PC-3 (cell line): ENCODE results near the gene RNF167. TPM values are rescaled to one million over a fixed set of nuclear protein-coding genes. Genes with fewer than 3 reads are reported as not detected.
A peak's percentile ranks its signal among the peaks of the same experiment; 100 is the strongest.

Experiments
- ATAC-seq: fragments of 200-7000 bp; cut with Tn5 transposase; 2 replicates; pipeline ENCODE4 v1.9.1; 2020; ENCODE audit warnings: mild to moderate bottlenecking, moderate library complexity
- BruUV-seq: library from RNA; stranded (reverse); fragments of 400-500 nt; replicated peaks from 2 replicates; lab custom pipeline; 2021; lab: Mats Ljungman, UMichigan
- CTCF ChIA-PET: fragments of 300-600 bp; sonication (Branson Sonifier 250); formaldehyde crosslinking; loops from one replicate; lab custom pipeline; 2022; ENCODE audit warnings: antibody characterized with exemption; lab: Charles Lee
- POLR2A ChIA-PET: fragments of 300-600 bp; sonication (Branson Sonifier 250); formaldehyde crosslinking; loops from one replicate; lab custom pipeline; 2022; ENCODE audit warnings: antibody characterized with exemption; ENCODE audit not compliant: unreplicated experiment; lab: Charles Lee
- DNase-seq: peaks from one replicate; pipeline ENCODE4 v3.0.0-alpha.2; 2015
- H2AFZ ChIP-seq: fragments of 300-600 bp; sonication (generic); 2 replicates; pipeline ENCODE4 v1.6.0; 2016; ENCODE audit warnings: antibody characterized with exemption, low read length
- H3F3A ChIP-seq: fragments of 300-600 bp; sonication (generic); one replicate; pipeline ENCODE4 v1.6.0; 2017; ENCODE audit warnings: antibody characterized with exemption, low read length, control low read depth, mild to moderate bottlenecking; ENCODE audit not compliant: unreplicated experiment
- H3K27ac ChIP-seq: fragments of 300-600 bp; sonication (generic); 2 replicates; pipeline ENCODE4 v1.5.1; 2016; ENCODE audit warnings: mild to moderate bottlenecking, low read length
- H3K27me3 ChIP-seq: fragments of 300-600 bp; sonication (generic); 2 replicates; pipeline ENCODE4 v1.6.1; 2016; ENCODE audit warnings: low read length, mixed read lengths
- H3K36me3 ChIP-seq: fragments of 300-600 bp; sonication (generic); 2 replicates; pipeline ENCODE4 v1.6.1; 2016; ENCODE audit warnings: low read depth, mixed run types, low read length, mixed read lengths
- H3K4me1 ChIP-seq: fragments of 300-600 bp; sonication (generic); 2 replicates; pipeline ENCODE4 v1.5.1; 2016; ENCODE audit warnings: low read length; ENCODE audit not compliant: insufficient read depth
- H3K4me2 ChIP-seq: fragments of 300-600 bp; sonication (generic); 2 replicates; pipeline ENCODE4 v1.6.0; 2016; ENCODE audit warnings: low read length
- H3K4me3 ChIP-seq: fragments of 300-600 bp; sonication (generic); 2 replicates; pipeline ENCODE4 v1.5.1; 2016; ENCODE audit warnings: mild to moderate bottlenecking, low read length, mixed read lengths
- H3K79me2 ChIP-seq: fragments of 300-600 bp; sonication (generic); 2 replicates; pipeline ENCODE4 v1.6.1; 2017; ENCODE audit warnings: low read length, mixed read lengths
- H3K9ac ChIP-seq: fragments of 300-600 bp; sonication (generic); 2 replicates; pipeline ENCODE4 v1.6.0; 2016; ENCODE audit warnings: mild to moderate bottlenecking, low read length
- H3K9me2 ChIP-seq: fragments of 300-600 bp; sonication (generic); replicated peaks from 2 replicates; pipeline ENCODE4 v1.6.1; 2016; ENCODE audit warnings: mixed run types, low read length, mixed read lengths
- H3K9me3 ChIP-seq: fragments of 300-600 bp; sonication (generic); 2 replicates; pipeline ENCODE4 v1.6.1; 2016; ENCODE audit warnings: low read length, mixed read lengths
- H4K20me1 ChIP-seq: fragments of 300-600 bp; sonication (generic); 2 replicates; pipeline ENCODE4 v1.6.1; 2016; ENCODE audit warnings: low read length, mixed read lengths
- CTCF ChIP-seq: fragments of 300-600 bp; sonication (generic); conservative IDR thresholded peaks from 2 replicates; pipeline ENCODE4 v1.5.1; 2017; ENCODE audit warnings: antibody characterized with exemption, low read depth, mild to moderate bottlenecking, low read length
- EZH2 ChIP-seq: fragments of 300-600 bp; sonication (generic); IDR thresholded peaks from one replicate; pipeline ENCODE4 v1.6.1; 2017; ENCODE audit warnings: antibody characterized with exemption, mild to moderate bottlenecking, low read length; ENCODE audit not compliant: unreplicated experiment
- EZH2phosphoT487 ChIP-seq: fragments of 300-600 bp; sonication (generic); IDR thresholded peaks from 2 replicates; pipeline ENCODE4 v1.6.1; 2018; ENCODE audit warnings: mild to moderate bottlenecking, antibody characterized with exemption, low read length, borderline replicate concordance
- intact Hi-C: fragments of 100-400 bp; cut with micrococcal nuclease; formaldehyde crosslinking; loops from 2 replicates; pipeline ENCODE4 v1.9.0; 2023
- total RNA-seq: library from RNA; depleted of rRNA; stranded (reverse); fragments of >200 nt; gene quantifications from 2 replicates; pipeline ENCODE4 v1.2.3, GENCODE V29; 2014

Gene RNF167
- total RNA-seq, 1 experiment from 2014 or later, result 43.1 TPM

GRCh38 chr17:4940555-4941318 lies 669 bp downstream of the RNF167 start:
- intact Hi-C loops, result loop anchor here (5.0 kb wide), 1 partner anchor 33 kb away; no protein-coding TSS in a partner anchor
- peaks cover 32% of the 10 kb centered on the region for H3K4me1 ChIP-seq
- peaks cover 26% of the 10 kb centered on the region; the same call in 1 of the 2 replicates for H3K36me3 ChIP-seq
- peak overlapping the region; percentile 97 for H3K4me2 ChIP-seq
- BruUV-seq, result TSS peak; percentile 74
- peak overlapping the region; percentile 91 for H3K4me3 ChIP-seq
- no peaks in the 10 kb centered on the region for H3F3A ChIP-seq
- peaks cover 73% of the 10 kb centered on the region for H3K79me2 ChIP-seq
- H3K9me2 ChIP-seq, result no peaks in the 10 kb centered on the region
- TF ChIP-seq EZH2 (no peak), EZH2phosphoT487 (no peak), CTCF (no peak)
- no peaks in the 10 kb centered on the region for H3K27me3 ChIP-seq
- H3K9me3 ChIP-seq, result no peaks in the 10 kb centered on the region
- ChIA-PET CTCF (interaction anchor here (1.0 to 2.4 kb wide), 3 partner anchors 26 to 150 kb away, joined by 3 to 18 read pairs (median 4); no protein-coding TSS in a partner anchor), POLR2A (interaction anchor here (1.5 kb wide), 1 partner anchor 26 kb away, joined by 8 read pairs; the partner anchor contains the start of gene SPAG7)
- H4K20me1 ChIP-seq, result peaks cover 13% of the 10 kb centered on the region
- peak overlapping the region; percentile 87 for H3K27ac ChIP-seq
- DNase-seq (peak; percentile 84), ATAC-seq (peak; percentile 57)
- peak overlapping the region; percentile 84 for H2AFZ ChIP-seq
- H3K9ac ChIP-seq, result peak overlapping the region; percentile 98

- Histone ChIP-seq H3K36me3 (peaks cover 28% of the 10 kb centered on the region; the same call in 1 of the 2 replicates), H3K4me3 (peak overlapping the region; percentile 91), H3K4me1 (peaks cover 37% of the 10 kb centered on the region), H4K20me1 (peaks cover 17% of the 10 kb centered on the region), H3K9ac (peak overlapping the region; percentile 98), H3K27me3 (no peaks in the 10 kb centered on the region), H2AFZ (no peak overlapping the region), H3F3A (no peaks in the 10 kb centered on the region), H3K79me2 (peaks cover 78% of the 10 kb centered on the region), H3K9me2 (no peaks in the 10 kb centered on the region), H3K9me3 (no peaks in the 10 kb centered on the region), H3K4me2 (peak overlapping the region; percentile 97), H3K27ac (no peak overlapping the region)
- ChIA-PET POLR2A (no interaction called here), CTCF (no interaction called here)
- ATAC-seq, result no peak
- TF ChIP-seq CTCF (no peak), EZH2 (no peak), EZH2phosphoT487 (no peak)
- DNase-seq, result no peak
- no TSS peak for BruUV-seq
- intact Hi-C loops, result loop anchor here (5.0 kb wide), 1 partner anchor 34 kb away; no protein-coding TSS in a partner anchor
Measured at GRCh38 chr17:4941319-4941610, 1.2 kb downstream of the RNF167 start.
